ENCODE results near the gene UQCRQ. TPM values are rescaled to one million over a fixed set of nuclear protein-coding genes. Genes with fewer than 3 reads are reported as not detected.

The UQCRQ gene
- polyA plus RNA-seq, 2 of the 4 experiments (the other 2 are of a cell fraction), result 441 to 500 TPM

- TF ChIP-seq PBX3 (IDR thresholded peaks at IDR 0.05), result no peak
These were observed 30.2 kb downstream of the UQCRQ start (continued) for GRCh38 chr5:132896685-132897084.

- ATAC-seq, result no peak
- ChIA-PET CTCF (interaction anchor here (1.4 kb wide), 1 partner anchor 15 kb away, joined by 3 read pairs; no protein-coding TSS in a partner anchor), POLR2A (no interaction called here)
These were observed 31.7 kb downstream of the UQCRQ start for GRCh38 chr5:132898094-132898493.

GRCh38 chr5:132901036-132901435 is 34.6 kb downstream of the UQCRQ start:
- 88% methylated on average over 4 of the region's 4 CpGs for WGBS (ENCODE audit: missing lambda C conversion rate)
- no peak overlapping the region for H3K4me3 ChIP-seq
- no peak overlapping the region for H3K4me2 ChIP-seq
- DNase-seq (ENCODE audit: low read depth in 1 of 2, low spot score in 1 of 2) (no peak), ATAC-seq (no peak), FAIRE-seq (no peak)
- H3K4me1 ChIP-seq, result no peaks in the 10 kb centered on the region
- POLR2A ChIA-PET, result no interaction called here
- CTCF ChIA-PET, result interaction anchor here (0.8 to 1.9 kb wide), 2 partner anchors 18 to 71 kb away, joined by 3 to 5 read pairs; partner anchors contain the start of gene SHROOM1
- no peak for TF ChIP-seq POLR2AphosphoS2 (conservative IDR thresholded peaks at IDR 0.05; ENCODE audit: low read length)
- H3K27ac ChIP-seq, result no peak overlapping the region
- no peaks in the 10 kb centered on the region for H3K9me3 ChIP-seq

More at GRCh38 chr5:132898094-132898493, 31.7 kb downstream of the UQCRQ start:
- FAIRE-seq, result no peak
- Histone ChIP-seq H3K4me3 (no peak overlapping the region), H3K4me1 (no peaks in the 10 kb centered on the region), H3K9me3 (no peaks in the 10 kb centered on the region), H3K27ac (no peak overlapping the region), H3K4me2 (no peak overlapping the region)
- TF ChIP-seq BCL3 (IDR thresholded peaks at IDR 0.05) (no peak), HDAC2 (IDR thresholded peaks at IDR 0.05) (no peak), SMC3 (IDR thresholded peaks at IDR 0.05) (no peak), HOXB5 (CRISPR knock-in tag; IDR thresholded peaks at IDR 0.05) (no peak), GATA3 (IDR thresholded peaks at IDR 0.05; ENCODE audit: borderline replicate concordance) (no peak), EHMT2 (IDR thresholded peaks at IDR 0.05; ENCODE audit: low read depth) (no peak), NPAS2 (CRISPR knock-in tag; IDR thresholded peaks at IDR 0.05; ENCODE audit: borderline replicate concordance) (no peak), RAD21 (conservative IDR thresholded peaks at IDR 0.05 in 1 of 2, IDR thresholded peaks at IDR 0.05 in 1 of 2) (no peak), NR3C1 (IDR thresholded peaks at IDR 0.05) (no peak), RNF2 (IDR thresholded peaks at IDR 0.05; ENCODE audit: borderline replicate concordance, low read depth) (no peak), SREBF2 (IDR thresholded peaks at IDR 0.05) (no peak), POLR2A (IDR thresholded peaks at IDR 0.05; ENCODE audit: low read length) (no peak), KDM5A (IDR thresholded peaks at IDR 0.05) (no peak)
- DNase-seq (ENCODE audit: low read depth in 1 of 2, low spot score in 1 of 2), result no peak
- 76% methylated on average over 3 of the region's 3 CpGs for WGBS (ENCODE audit: missing lambda C conversion rate)

- no peak for TF ChIP-seq TP53 (CRISPR knock-in tag; IDR thresholded peaks at IDR 0.05)
- no peak for TF ChIP-seq ZFP36 (IDR thresholded peaks at IDR 0.05; ENCODE audit: borderline replicate concordance, partially characterized antibody)
- TF ChIP-seq BHLHE40 (IDR thresholded peaks at IDR 0.05; ENCODE audit: low read depth, low read length), result no peak
- TF ChIP-seq POLR2AphosphoS2 (conservative IDR thresholded peaks at IDR 0.05; ENCODE audit: low read length), result no peak
- no peak for TF ChIP-seq RNF2 (IDR thresholded peaks at IDR 0.05; ENCODE audit: borderline replicate concordance, low read depth)
- no peak for TF ChIP-seq JUNB (IDR thresholded peaks at IDR 0.05)
- TF ChIP-seq MAFK (IDR thresholded peaks at IDR 0.05; ENCODE audit: partially characterized antibody), result no peak
- Histone ChIP-seq H3K4me2 (no peak overlapping the region), H3K4me3 (no peak overlapping the region), H3K4me1 (no peaks in the 10 kb centered on the region), H3K9me3 (no peaks in the 10 kb centered on the region), H3K27ac (no peak overlapping the region)
- peak in 1 of 2 experiments; percentile 53; a peak in 2 of 6 replicates for ATAC-seq
- 96% methylated on average over 3 of the region's 3 CpGs for WGBS (ENCODE audit: missing lambda C conversion rate)
- DNase-seq (ENCODE audit: low read depth in 1 of 2, low spot score in 1 of 2), result no peak
- FAIRE-seq, result no peak
- ChIA-PET CTCF (interaction anchor here (0.7 to 1.9 kb wide), 2 partner anchors 18 to 19 kb away, joined by 3 to 5 read pairs; no protein-coding TSS in a partner anchor), POLR2A (no interaction called here)
These were observed 35.3 kb downstream of the UQCRQ start for GRCh38 chr5:132901730-132902129.

Data from A549 (cell line).